AG09309 (cell line): Measurements from ENCODE around the gene ARHGAP18.

Experiments used
- DNase-seq: peaks from one replicate; pipeline ENCODE4 v3.0.0-alpha.2; 2010; ENCODE audit warnings: low read depth
- H3K4me3 ChIP-seq: 2 replicates; pipeline ENCODE4 v1.5.1; 2011; ENCODE audit warnings: mild to moderate bottlenecking, low read depth, low read length, moderate library complexity; ENCODE audit not compliant: control insufficient read depth
- TF ChIP-seq, protein P1 (sequence below): IDR thresholded peaks from 2 replicates; pipeline ENCODE4 v1.5.1; 2011; ENCODE audit warnings: mild to moderate bottlenecking, low read depth, low read length, inconsistent platforms; ENCODE audit not compliant: insufficient read depth, control insufficient read depth; ENCODE audit errors: missing control alignments

ARHGAP18 gene

DNA sequence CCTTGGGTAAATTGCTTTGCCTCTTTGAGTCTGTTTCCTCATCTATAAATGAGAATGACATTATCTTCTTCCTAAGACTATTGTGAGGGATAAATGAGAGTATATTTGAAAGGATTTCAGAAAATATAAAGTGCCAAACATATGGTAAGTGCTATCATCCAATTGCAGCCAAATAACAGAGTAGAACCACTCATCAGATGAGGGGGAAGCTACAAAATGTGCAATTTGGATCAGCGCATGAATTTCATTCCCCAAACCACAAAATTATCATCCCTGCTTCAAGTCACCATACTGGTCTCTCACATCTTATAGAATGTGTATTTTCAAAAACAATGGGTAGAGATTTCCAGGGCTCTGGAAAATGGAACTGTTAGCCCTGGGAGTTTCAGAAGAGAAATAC, 158.5 kb downstream of the ARHGAP18 start:
- no peak overlapping the region for H3K4me3 ChIP-seq
- TF ChIP-seq, protein P1, sequence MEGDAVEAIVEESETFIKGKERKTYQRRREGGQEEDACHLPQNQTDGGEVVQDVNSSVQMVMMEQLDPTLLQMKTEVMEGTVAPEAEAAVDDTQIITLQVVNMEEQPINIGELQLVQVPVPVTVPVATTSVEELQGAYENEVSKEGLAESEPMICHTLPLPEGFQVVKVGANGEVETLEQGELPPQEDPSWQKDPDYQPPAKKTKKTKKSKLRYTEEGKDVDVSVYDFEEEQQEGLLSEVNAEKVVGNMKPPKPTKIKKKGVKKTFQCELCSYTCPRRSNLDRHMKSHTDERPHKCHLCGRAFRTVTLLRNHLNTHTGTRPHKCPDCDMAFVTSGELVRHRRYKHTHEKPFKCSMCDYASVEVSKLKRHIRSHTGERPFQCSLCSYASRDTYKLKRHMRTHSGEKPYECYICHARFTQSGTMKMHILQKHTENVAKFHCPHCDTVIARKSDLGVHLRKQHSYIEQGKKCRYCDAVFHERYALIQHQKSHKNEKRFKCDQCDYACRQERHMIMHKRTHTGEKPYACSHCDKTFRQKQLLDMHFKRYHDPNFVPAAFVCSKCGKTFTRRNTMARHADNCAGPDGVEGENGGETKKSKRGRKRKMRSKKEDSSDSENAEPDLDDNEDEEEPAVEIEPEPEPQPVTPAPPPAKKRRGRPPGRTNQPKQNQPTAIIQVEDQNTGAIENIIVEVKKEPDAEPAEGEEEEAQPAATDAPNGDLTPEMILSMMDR = no peak
- DNase-seq = no peak

DNA sequence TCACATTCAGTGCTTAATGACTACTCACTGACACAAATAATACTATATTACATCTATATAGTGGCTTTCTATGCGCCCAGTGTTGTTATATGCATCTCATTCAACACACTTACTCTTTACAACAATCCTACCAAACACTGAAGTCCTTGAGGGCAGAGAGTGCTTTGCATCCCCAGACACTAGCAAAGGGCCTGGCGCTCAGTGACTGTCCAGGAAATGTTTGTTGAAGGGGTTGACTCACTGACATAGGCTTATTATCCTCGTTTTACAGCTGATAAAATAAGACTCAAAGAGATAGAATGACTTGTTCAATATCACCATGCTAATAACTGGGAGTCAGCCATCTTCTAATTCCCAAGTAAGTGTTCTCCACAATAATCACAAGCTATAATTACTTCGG, 163.3 kb downstream of the ARHGAP18 start:
- no peak overlapping the region for H3K4me3 ChIP-seq
- TF ChIP-seq, protein P1 = no peak
- DNase-seq = no peak

DNA sequence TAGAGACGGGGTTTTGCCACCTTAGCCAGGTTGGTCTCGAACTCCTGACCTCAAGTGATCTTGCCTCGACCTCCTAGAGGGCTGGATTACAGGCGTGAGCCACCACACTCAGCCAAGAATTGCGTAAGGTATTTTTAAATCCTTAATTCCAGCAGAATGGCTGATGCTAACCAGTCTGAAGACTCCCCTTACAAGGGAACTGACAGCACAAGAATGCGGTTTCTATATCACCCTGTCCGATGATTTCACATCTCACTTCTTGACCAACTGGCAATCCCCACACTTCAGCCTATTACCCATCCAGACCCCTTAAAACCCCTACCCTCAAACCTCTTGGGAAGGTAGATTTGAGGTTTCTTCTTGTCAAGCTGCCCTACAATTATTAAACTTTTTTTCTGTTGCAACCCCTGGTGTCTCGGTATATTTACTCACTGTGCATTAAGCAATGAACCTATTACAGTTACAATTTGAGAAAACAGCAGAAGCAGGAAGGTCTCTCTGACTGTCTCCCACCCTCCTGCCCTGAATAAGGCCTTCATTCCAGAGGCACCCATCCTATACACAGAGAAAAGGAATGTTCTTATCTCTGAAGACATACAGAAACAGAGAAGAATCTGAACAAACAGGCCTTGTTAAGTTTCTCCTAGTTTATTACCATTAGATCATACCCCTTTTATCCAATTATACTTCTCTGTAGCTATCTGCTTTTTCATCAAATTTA, 164.9 kb downstream of the ARHGAP18 start:
- TF ChIP-seq, protein P1 = no peak
- H3K4me3 ChIP-seq = no peak overlapping the region
- DNase-seq = no peak

DNA sequence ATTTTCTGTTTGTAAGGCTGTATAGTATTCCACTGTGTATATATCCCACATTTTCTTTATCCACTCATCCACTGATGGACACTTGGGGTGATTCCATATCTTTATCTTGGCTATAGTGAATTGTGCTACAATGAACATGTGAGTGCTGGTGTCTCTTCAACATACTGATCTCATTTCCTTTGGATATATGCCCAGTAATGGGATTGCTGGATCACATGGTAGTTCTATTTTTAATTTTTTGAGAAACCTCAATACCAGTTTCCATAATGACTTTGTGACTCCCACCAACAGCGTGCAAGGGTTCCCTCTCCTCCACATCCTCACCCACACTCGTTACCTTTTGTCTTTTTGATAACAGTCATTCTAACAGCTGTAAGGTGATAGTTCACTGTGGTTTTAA, 166.0 kb downstream of the ARHGAP18 start:
- DNase-seq = no peak
- H3K4me3 ChIP-seq = no peak overlapping the region
- TF ChIP-seq, protein P1 = no peak

DNA sequence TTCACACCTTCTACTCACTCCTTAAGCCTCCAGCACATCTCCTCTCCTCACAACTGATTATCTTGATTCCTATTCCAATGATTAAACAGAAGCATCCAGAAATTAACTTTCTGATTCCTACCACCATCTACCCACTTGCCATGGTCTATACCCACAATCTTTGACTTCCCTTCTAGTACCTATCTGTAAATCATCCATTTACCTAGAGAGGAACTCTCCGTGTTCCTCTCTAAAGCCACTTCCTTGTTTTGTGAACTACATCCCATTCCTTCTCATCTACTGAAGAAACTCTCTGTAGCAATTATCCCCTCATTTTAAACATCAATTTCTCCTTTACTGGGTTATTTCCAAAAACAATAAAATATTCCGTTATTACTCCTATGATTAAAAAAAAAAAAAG, 167.3 kb downstream of the ARHGAP18 start:
- H3K4me3 ChIP-seq = no peak overlapping the region
- TF ChIP-seq, protein P1 = no peak
- no peak for DNase-seq

DNA sequence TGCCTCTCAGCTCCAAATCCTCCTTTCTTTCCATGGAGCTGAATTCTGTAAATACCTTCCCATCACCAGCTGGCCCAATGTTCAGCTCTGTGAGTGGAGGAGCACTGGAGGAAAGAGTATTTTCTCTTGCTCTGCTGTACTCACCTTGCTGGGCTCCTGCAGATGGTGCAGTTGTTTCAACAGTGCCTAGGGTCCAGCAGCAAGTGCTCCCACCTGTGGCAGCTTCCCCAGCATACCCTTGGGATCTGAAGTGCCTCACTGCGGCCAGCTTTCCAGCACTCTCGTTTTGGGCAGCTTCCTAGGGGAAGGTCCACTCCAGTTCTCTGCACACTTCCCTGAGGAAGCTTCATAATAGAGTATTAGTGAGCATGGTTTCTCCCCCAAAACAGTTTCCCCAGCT, 170.9 kb downstream of the ARHGAP18 start:
- DNase-seq = no peak
- no peak overlapping the region for H3K4me3 ChIP-seq
- TF ChIP-seq, protein P1 = no peak
